KMS-11 (cell line): Measurements from ENCODE around the gene ASF1B.

Experiments used
- H2AFZ ChIP-seq: fragments of 200-600 bp; sonication (generic); 2 replicates; pipeline ENCODE4 v1.6.1; 2016; ENCODE audit warnings: antibody characterized with exemption, mixed run types, low read depth
- H3K27ac ChIP-seq: fragments of 200-600 bp; sonication (generic); 2 replicates; pipeline ENCODE4 v1.6.1; 2016; ENCODE audit warnings: mild to moderate bottlenecking, mixed run types
- H3K27me3 ChIP-seq: fragments of 200-600 bp; sonication (generic); 2 replicates; pipeline ENCODE4 v1.6.1; 2017; ENCODE audit warnings: mild to moderate bottlenecking, low read depth, mixed run types, moderate library complexity; ENCODE audit not compliant: insufficient read depth
- H3K36me3 ChIP-seq: fragments of 200-600 bp; sonication (generic); 2 replicates; pipeline ENCODE4 v1.6.1; 2017; ENCODE audit warnings: mild to moderate bottlenecking, mixed run types; ENCODE audit not compliant: insufficient read depth
- H3K4me1 ChIP-seq: fragments of 200-600 bp; sonication (generic); 2 replicates; pipeline ENCODE4 v1.6.1; 2016; ENCODE audit warnings: mild to moderate bottlenecking, low read depth, mixed run types; ENCODE audit not compliant: poor library complexity, severe bottlenecking
- H3K4me2 ChIP-seq: fragments of 200-600 bp; sonication (generic); 2 replicates; pipeline ENCODE4 v1.7.0; 2016; ENCODE audit warnings: mild to moderate bottlenecking, mixed run types
- H3K4me3 ChIP-seq: fragments of 200-600 bp; sonication (generic); IDR thresholded peaks from 2 replicates; pipeline ENCODE4 v1.6.1; 2017; ENCODE audit warnings: low read depth, low read length, mixed read lengths; ENCODE audit not compliant: insufficient read depth
- H3K79me2 ChIP-seq: fragments of 200-600 bp; sonication (generic); 2 replicates; pipeline ENCODE4 v1.6.1; 2016; ENCODE audit warnings: low read depth, mixed run types; ENCODE audit not compliant: insufficient read depth
- H3K9ac ChIP-seq: fragments of 200-600 bp; sonication (generic); 2 replicates; pipeline ENCODE4 v1.6.1; 2016; ENCODE audit warnings: mild to moderate bottlenecking, mixed run types
- H4K20me1 ChIP-seq: fragments of 200-600 bp; sonication (generic); 2 replicates; pipeline ENCODE4 v1.6.1; 2016; ENCODE audit warnings: mild to moderate bottlenecking, mixed run types; ENCODE audit not compliant: insufficient read depth
- CTCF ChIP-seq: fragments of 200-600 bp; sonication (generic); conservative IDR thresholded peaks from 2 replicates; pipeline ENCODE4 v1.6.1; 2017; ENCODE audit warnings: low read depth, mild to moderate bottlenecking, antibody characterized with exemption, low read length, moderate library complexity, mixed read lengths

ASF1B gene

GRCh38 chr19:14073261-14073924 lies 63.0 kb downstream of the ASF1B start:
- peak; percentile 10; the same call in 1 of the 2 replicates for TF ChIP-seq CTCF
- Histone ChIP-seq H3K27ac (no peak overlapping the region), H3K9ac (peak overlapping the region; percentile 25; the same call in 1 of the 2 replicates), H4K20me1 (no peaks in the 10 kb centered on the region), H3K36me3 (no peaks in the 10 kb centered on the region), H3K4me2 (peak overlapping the region; percentile 99), H3K4me1 (peaks cover 25% of the 10 kb centered on the region), H3K27me3 (peaks cover 4% of the 10 kb centered on the region; the same call in 1 of the 2 replicates), H2AFZ (peak overlapping the region; percentile 96), H3K79me2 (no peaks in the 10 kb centered on the region), H3K4me3 (no peak overlapping the region)

GRCh38 chr19:14072535-14073260 lies 63.7 kb downstream of the ASF1B start, which contains the start of gene MISP3:
Gene MISP3 (plus strand): TSS chr19:14072786. CDS start chr19:14073310, 524 bp downstream.
- H3K9ac ChIP-seq: peak within 1 kb of the TSS; percentile 45; the same call in 1 of the 2 replicates
- H3K79me2 ChIP-seq: no peaks in the 10 kb centered on the region
- H3K36me3 ChIP-seq: no peaks in the 10 kb centered on the region
- peaks cover 4% of the 10 kb centered on the region; the same call in 1 of the 2 replicates for H3K27me3 ChIP-seq
- peak within 1 kb of the TSS; percentile 96 for H2AFZ ChIP-seq
- peaks cover 25% of the 10 kb centered on the region for H3K4me1 ChIP-seq
- no peaks in the 10 kb centered on the region for H4K20me1 ChIP-seq
- no peak within 1 kb of the TSS for H3K4me3 ChIP-seq
- no peak for TF ChIP-seq CTCF
- H3K27ac ChIP-seq: peak within 1 kb of the TSS; percentile 41; the same call in 1 of the 2 replicates
- H3K4me2 ChIP-seq: peak within 1 kb of the TSS; percentile 99

GRCh38 chr19:14070268-14071050 lies 65.9 kb downstream of the ASF1B start:
- no peaks in the 10 kb centered on the region for H4K20me1 ChIP-seq
- peaks cover 22% of the 10 kb centered on the region for H3K4me1 ChIP-seq
- no peak for TF ChIP-seq CTCF
- no peak overlapping the region for H3K27ac ChIP-seq
- no peak overlapping the region for H3K4me3 ChIP-seq
- H3K36me3 ChIP-seq: no peaks in the 10 kb centered on the region
- peaks cover 6% of the 10 kb centered on the region; the same call in 1 of the 2 replicates for H3K27me3 ChIP-seq
- no peak overlapping the region for H3K4me2 ChIP-seq
- H3K79me2 ChIP-seq: no peaks in the 10 kb centered on the region
- no peak overlapping the region for H3K9ac ChIP-seq
- no peak overlapping the region for H2AFZ ChIP-seq
